GM12878 (cell line): ENCODE measurements around the gene ZNF283. TPM values are rescaled to one million over a fixed set of nuclear protein-coding genes. Genes with fewer than 3 reads are reported as not detected.

ENCODE experiments used
- ATAC-seq: fragments of 200-7000 bp; cut with Tn5 transposase; 3 replicates; pipeline ENCODE4 v1.9.1; 2020; ENCODE audit warnings: mild to moderate bottlenecking, moderate library complexity
- BruUV-seq: library from RNA; stranded (reverse); fragments of 400-500 nt; replicated peaks from 2 replicates; lab custom pipeline; 2021; lab: Mats Ljungman, UMichigan
- CTCF ChIA-PET: fragments of 300-600 bp; sonication (Branson Sonifier 250); formaldehyde crosslinking; extraction: SDS; loops from one replicate; lab custom pipeline; 2021; ENCODE audit warnings: inconsistent platforms; lab: Yijun Ruan, JAX
- POLR2A ChIA-PET: fragments of 350-600 bp; formaldehyde crosslinking; extraction: SDS; loops from one replicate; lab custom pipeline; 2021; ENCODE audit warnings: inconsistent platforms; lab: Charles Lee
- RAD21 ChIA-PET: fragments of 300-600 bp; sonication (Branson Sonifier 250); formaldehyde crosslinking; loops from one replicate; lab custom pipeline; 2023; ENCODE audit warnings: antibody characterized with exemption; ENCODE audit not compliant: unreplicated experiment; lab: Charles Lee
- SMC1A ChIA-PET: fragments of 300-600 bp; sonication (Branson Sonifier 250); formaldehyde crosslinking; loops from one replicate; lab custom pipeline; 2023; ENCODE audit not compliant: unreplicated experiment, uncharacterized antibody; lab: Charles Lee
- DNase-seq: peaks from one replicate; pipeline ENCODE4 v3.0.0-alpha.2; 2011; ENCODE audit warnings: low read depth, low spot score
- FAIRE-seq: peaks from 3 replicates; lab custom pipeline; 2011; peaks lifted over from hg19 to GRCh38; lab: Jason Lieb, UNC
- H2AFZ ChIP-seq: 2 replicates; pipeline ENCODE4 v1.6.0; 2011; ENCODE audit warnings: low read depth, low read length, control low read depth; ENCODE audit not compliant: control insufficient read depth
- H3K27ac ChIP-seq: 2 replicates; pipeline ENCODE4 v1.5.1; 2011; ENCODE audit warnings: control low read depth; ENCODE audit not compliant: control insufficient read depth, insufficient read depth
- H3K27me3 ChIP-seq, 2 experiments: replicated peaks in 1 of 2; 2 replicates each; pipeline versions ENCODE4 v1.6.0 to v1.6.1; 2011; ENCODE audit warnings: low read length in 1 of 2; ENCODE audit not compliant: control insufficient read depth in 2 of 2, insufficient read depth in 2 of 2
- H3K36me3 ChIP-seq, 2 experiments: 2 replicates each; pipeline ENCODE4 v1.5.1; 2011; ENCODE audit warnings: low read length in 1 of 2; ENCODE audit not compliant: control insufficient read depth in 2 of 2, insufficient read depth in 2 of 2
- H3K4me1 ChIP-seq: 2 replicates; pipeline ENCODE4 v1.6.1; 2011; ENCODE audit warnings: mild to moderate bottlenecking, low read length, moderate library complexity, mixed read lengths; ENCODE audit not compliant: control insufficient read depth, insufficient read depth
- H3K4me2 ChIP-seq: 2 replicates; pipeline ENCODE4 v1.6.0; 2011; ENCODE audit warnings: control low read depth; ENCODE audit not compliant: control insufficient read depth, insufficient read depth
- H3K4me3 ChIP-seq: fragments of 200-600 bp; sonication (generic); 2 replicates; pipeline ENCODE4 v1.5.1; 2016
- H3K79me2 ChIP-seq: 2 replicates; pipeline ENCODE4 v1.6.0; 2011; ENCODE audit warnings: low read length; ENCODE audit not compliant: control insufficient read depth, insufficient read depth
- H3K9ac ChIP-seq: 2 replicates; pipeline ENCODE4 v1.8.0; 2011; ENCODE audit warnings: low read length, control low read depth, mixed read lengths; ENCODE audit not compliant: control insufficient read depth, insufficient read depth
- H3K9me3 ChIP-seq: replicated peaks from 3 replicates; pipeline ENCODE4 v1.5.1; 2011; ENCODE audit warnings: mild to moderate bottlenecking, low read length; ENCODE audit not compliant: control insufficient read depth, insufficient read depth
- H4K20me1 ChIP-seq: 2 replicates; pipeline ENCODE4 v1.6.0; 2011; ENCODE audit not compliant: control insufficient read depth, insufficient read depth
- REST ChIP-seq: IDR thresholded peaks from 2 replicates; pipeline ENCODE4 v1.6.1; 2012; ENCODE audit warnings: mild to moderate bottlenecking, low read depth, low read length
- SIN3A ChIP-seq: IDR thresholded peaks from 2 replicates; pipeline ENCODE4 v1.6.1; 2012; ENCODE audit warnings: low read depth, low read length, improper control_type of control experiment
- SP1 ChIP-seq: IDR thresholded peaks from one replicate; pipeline ENCODE4 v1.6.1; 2011; ENCODE audit warnings: low read depth, low read length
- SPI1 ChIP-seq: IDR thresholded peaks from 2 replicates; pipeline ENCODE4 v1.6.1; 2011; ENCODE audit warnings: low read depth, mild to moderate bottlenecking, low read length, moderate library complexity, borderline replicate concordance; ENCODE audit not compliant: insufficient read depth
- SREBF1 ChIP-seq: IDR thresholded peaks from 2 replicates; pipeline ENCODE4 v1.6.1; 2012; ENCODE audit warnings: mild to moderate bottlenecking, low read length
- ZBTB40 ChIP-seq: fragments of 450-650 bp; IDR thresholded peaks from 2 replicates; pipeline ENCODE4 v1.6.1; 2016; ENCODE audit warnings: mild to moderate bottlenecking, moderate library complexity, borderline replicate concordance
- WGBS: methylation state at CpG from one replicate; pipeline ENCODE4 v1.1.6; 2016; ENCODE audit warnings: low lambda C conversion rate; ENCODE audit not compliant: insufficient replicate concordance, insufficient coverage; ENCODE audit errors: missing lambda C conversion rate; 5-methylcytosine and 5-hydroxymethylcytosine counted together
- in situ Hi-C: fragments of 300-500 bp; cut with MboI; formaldehyde crosslinking; loops from 9 replicates; pipeline ENCODE4 v1.14.3; 2018; ENCODE audit warnings: mixed read lengths
- intact Hi-C: fragments of 100-400 bp; cut with micrococcal nuclease; formaldehyde crosslinking; loops from one replicate; pipeline ENCODE4 v1.14.2; 2022; ENCODE audit not compliant: unreplicated experiment
- polyA plus RNA-seq, 11 experiments: library from polyadenylated mRNA; depleted of rRNA in 4 of 11; unstranded in 6 of 11; stranded (reverse) in 5 of 11; fragments of >200 nt; fragmentation: Nextera tagmentation in 4 of 11; fragmentation: Illumina TruSeq in 1 of 11; extraction: Ambion mirVana in 4 of 11; extraction: Trizol in 1 of 11; gene quantifications; 1 replicate in 1 of 11; 2 replicates in 10 of 11; pipeline versions ENCODE4 v1.2.1 to v1.2.3, GENCODE V29; 2011 to 2016; ENCODE audit warnings: inconsistent platforms in 2 of 11, missing spikeins in 2 of 11, low read depth in 1 of 11
- total RNA-seq, 4 experiments: library from RNA; depleted of rRNA in 3 of 4; stranded (reverse); fragments of >200 nt in 3 of 4; fragmentation: Illumina TruSeq in 1 of 4; extraction: Trizol in 1 of 4; gene quantifications; 2 replicates each; pipeline versions ENCODE4 v1.2.1 to v1.2.3, GENCODE V29; 2013 to 2021

Gene ZNF283
- total and polyA plus RNA-seq, 10 of the 15 experiments (the other 5 are each of a cell fraction or from before 2014, with no cell fraction given), result 2.2 to 7.8 (median 3.7) TPM

- intact Hi-C loops, result loop anchor here (10.0 kb wide), 1 partner anchor 344 kb away; no protein-coding TSS in a partner anchor
- no TSS peak for BruUV-seq
- ATAC-seq (no peak), FAIRE-seq (no peak)
- Histone ChIP-seq H3K9ac (no peak overlapping the region), H3K4me1 (peaks cover 26% of the 10 kb centered on the region), H3K79me2 (no peaks in the 10 kb centered on the region), H4K20me1 (no peaks in the 10 kb centered on the region), H3K36me3 (no peaks in the 10 kb centered on the region), H3K9me3 (no peaks in the 10 kb centered on the region), H3K4me3 (no peak overlapping the region)
- TF ChIP-seq ZBTB40 (peak; percentile 67), SIN3A (peak; percentile 85), SPI1 (0 out of 2 replicates have a peak, but pooled peaks have one; percentile 49), SREBF1 (peak; percentile 61; the same call in 1 of the 2 replicates), SP1 (no peak), REST (peak; percentile 97)
- TF ChIP-seq, all 136 proteins: peak for 5
- RAD21 ChIA-PET, result interaction anchor here (1.1 to 3.3 kb wide), 3 partner anchors 44 to 234 kb away, joined by 3 to 12 read pairs (median 9); no protein-coding TSS in a partner anchor
- CTCF ChIA-PET, result interaction anchor here (1.0 to 3.2 kb wide), 8 partner anchors 9 to 121 kb away, joined by 3 to 16 read pairs (median 4); partner anchors contain the start of gene KCNN4
- Histone ChIP-seq H2AFZ (no peak overlapping the region), H3K27ac (no peak overlapping the region), H3K4me2 (no peak overlapping the region), H3K27me3 (no peaks in the 10 kb centered on the region)
- DNase-seq, result no peak
- in situ Hi-C loops, result loop anchor here (5.0 kb wide), 1 partner anchor 42 kb away; no protein-coding TSS in a partner anchor
- WGBS, result 5% methylated on average over 3 of the region's 3 CpGs
- POLR2A ChIA-PET, result interaction anchor here (1.0 to 1.4 kb wide), 2 partner anchors 12 to 24 kb away, joined by 3 to 4 read pairs; no protein-coding TSS in a partner anchor
- SMC1A ChIA-PET, result interaction anchor here (1.2 to 1.4 kb wide), 2 partner anchors 23 to 120 kb away, joined by 3 to 4 read pairs; no protein-coding TSS in a partner anchor
These were observed 38.1 kb upstream of the ZNF283 start for GRCh38 chr19:43789029-43789428.
